H1 (cell line): ENCODE data around the gene CHPF2. TPM values are rescaled to one million over a fixed set of nuclear protein-coding genes. Genes with fewer than 3 reads are reported as not detected.

Experiments
- BACH1 ChIP-seq: IDR thresholded peaks from 2 replicates; pipeline ENCODE4 v1.6.1; 2012; ENCODE audit warnings: low read length, improper control_type of control experiment
- CHD1 ChIP-seq: IDR thresholded peaks from 2 replicates; pipeline ENCODE4 v1.6.1; 2012; ENCODE audit warnings: low read depth, low read length, improper control_type of control experiment
- CTBP2 ChIP-seq: IDR thresholded peaks from 2 replicates; pipeline ENCODE4 v1.7.0; 2011; ENCODE audit warnings: borderline replicate concordance, mild to moderate bottlenecking, moderate library complexity, mixed read lengths, low read length; ENCODE audit not compliant: insufficient read depth, insufficient read length
- EGR1 ChIP-seq: IDR thresholded peaks from 2 replicates; pipeline ENCODE4 v1.6.1; 2011; ENCODE audit warnings: low read depth, low read length, borderline replicate concordance
- NRF1 ChIP-seq: IDR thresholded peaks from 2 replicates; pipeline ENCODE4 v1.6.1; 2011; ENCODE audit warnings: mild to moderate bottlenecking, low read depth, low read length, improper control_type of control experiment
- SP4 ChIP-seq: IDR thresholded peaks from 2 replicates; pipeline ENCODE4 v1.6.1; 2012; ENCODE audit warnings: low read length, inconsistent platforms
- SUZ12 ChIP-seq: fragments of 200-600 bp; sonication (generic); IDR thresholded peaks from 2 replicates; pipeline ENCODE4 v1.6.1; 2012; ENCODE audit warnings: mild to moderate bottlenecking, inconsistent platforms, low read length, moderate library complexity, mixed read lengths
- TAF7 ChIP-seq: optimal IDR thresholded peaks from 2 replicates; pipeline ENCODE3; 2011; ENCODE audit warnings: low read depth, mild to moderate bottlenecking, inconsistent platforms, low read length, moderate library complexity, borderline replicate concordance
- ZNF274 ChIP-seq: IDR thresholded peaks from 2 replicates; pipeline ENCODE4 v1.7.0; 2012; ENCODE audit warnings: low read length, borderline replicate concordance; ENCODE audit errors: extremely low read depth
- polyA plus RNA-seq, 7 experiments: library from polyadenylated mRNA; depleted of rRNA in 3 of 7; stranded (reverse) in 5 of 7; unstranded in 2 of 7; fragments of >200 nt in 5 of 7; fragments of 200-250 nt in 2 of 7; gene quantifications; 1 replicate in 5 of 7; 2 replicates in 1 of 7; 4 replicates in 1 of 7; pipeline versions ENCODE4 v1.2.1 to v1.2.3, GENCODE V29; 2011 to 2013; ENCODE audit warnings: missing spikeins in 2 of 7, mixed read lengths in 2 of 7
- total RNA-seq: library from RNA; stranded (reverse); fragmentation: NEBNext Ultra II Directional; extraction: Animal tissue kit (Norgen Biotek cat#: 25700); gene quantifications from 2 replicates; pipeline ENCODE4 v1.2.1, GENCODE V29; 2021

Gene CHPF2
- total and polyA plus RNA-seq, 2 of the 8 experiments (the other 6 are each of a cell fraction or from before 2014, with no cell fraction given), result 14.4 to 20.6 TPM

DNA sequence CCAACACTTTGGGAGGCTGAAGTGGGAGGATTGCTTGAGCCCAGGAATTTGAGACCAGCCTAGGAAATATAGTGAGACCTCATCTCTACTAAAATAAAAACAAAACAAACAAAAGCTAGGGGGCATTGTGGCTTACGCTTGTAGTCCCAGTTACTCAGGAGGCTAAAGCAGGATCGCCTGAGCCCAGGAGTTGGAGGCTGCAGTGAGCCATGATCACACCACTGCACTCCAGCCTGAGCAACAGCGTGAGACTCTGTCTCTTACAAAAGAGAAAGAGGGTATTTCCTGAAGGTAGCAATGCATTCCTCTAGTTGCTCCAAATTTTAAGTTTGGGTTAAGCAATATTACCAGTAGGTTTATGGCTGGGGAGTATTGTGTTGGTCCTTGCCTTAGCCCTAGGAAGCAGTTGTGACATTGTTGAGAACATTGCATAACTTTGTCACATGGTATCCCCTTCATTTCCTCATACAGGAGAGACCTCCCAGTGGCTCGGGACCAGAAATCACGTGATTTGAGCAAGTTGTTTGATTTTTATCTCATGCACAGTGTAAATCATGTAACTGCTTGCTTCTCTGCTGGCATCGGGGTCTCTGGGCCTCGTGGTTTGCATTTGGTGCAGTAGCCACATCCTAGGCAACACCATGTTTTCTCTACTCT is 39.5 kb downstream of the CHPF2 start (continued):
- TF ChIP-seq CHD1 (no peak), TAF7 (no peak), SP4 (no peak), SUZ12 (no peak), BACH1 (no peak), EGR1 (no peak), NRF1 (no peak), CTBP2 (no peak), ZNF274 (no peak)
